ENCODE data around the gene TLK1. TPM values are rescaled to one million over a fixed set of nuclear protein-coding genes. Genes with fewer than 3 reads are reported as not detected.
"Not testable (repeated sequence)": the region's sequence is repeated elsewhere in the genome, so short reads cannot be mapped to it uniquely, and the experiment has no call there.

Gene TLK1
- total RNA-seq, 1 donor from 2014 or later, result 50.2 TPM

GRCh38 chr2:171095014-171095582 lies 65.6 kb downstream of the TLK1 start:
- H3K27ac Mint-ChIP-seq (ENCODE audit: unreplicated experiment), result no peak overlapping the region
- peaks cover 95% of the 10 kb centered on the region for H3K79me2 ChIP-seq (ENCODE audit: insufficient read depth, low read length)
- no peak overlapping the region for H3K9ac ChIP-seq (ENCODE audit: low read length)
- peaks cover 20% of the 10 kb centered on the region for H3K36me3 Mint-ChIP-seq (ENCODE audit: low read depth, unreplicated experiment)
- DNase-seq (ENCODE audit: low read depth) (no peak), FAIRE-seq (peak; percentile 59)
- TF ChIP-seq EZH2 (IDR thresholded peaks at IDR 0.05; ENCODE audit: insufficient read depth, low read length), result no peak
- TF ChIP-seq, protein P1, sequence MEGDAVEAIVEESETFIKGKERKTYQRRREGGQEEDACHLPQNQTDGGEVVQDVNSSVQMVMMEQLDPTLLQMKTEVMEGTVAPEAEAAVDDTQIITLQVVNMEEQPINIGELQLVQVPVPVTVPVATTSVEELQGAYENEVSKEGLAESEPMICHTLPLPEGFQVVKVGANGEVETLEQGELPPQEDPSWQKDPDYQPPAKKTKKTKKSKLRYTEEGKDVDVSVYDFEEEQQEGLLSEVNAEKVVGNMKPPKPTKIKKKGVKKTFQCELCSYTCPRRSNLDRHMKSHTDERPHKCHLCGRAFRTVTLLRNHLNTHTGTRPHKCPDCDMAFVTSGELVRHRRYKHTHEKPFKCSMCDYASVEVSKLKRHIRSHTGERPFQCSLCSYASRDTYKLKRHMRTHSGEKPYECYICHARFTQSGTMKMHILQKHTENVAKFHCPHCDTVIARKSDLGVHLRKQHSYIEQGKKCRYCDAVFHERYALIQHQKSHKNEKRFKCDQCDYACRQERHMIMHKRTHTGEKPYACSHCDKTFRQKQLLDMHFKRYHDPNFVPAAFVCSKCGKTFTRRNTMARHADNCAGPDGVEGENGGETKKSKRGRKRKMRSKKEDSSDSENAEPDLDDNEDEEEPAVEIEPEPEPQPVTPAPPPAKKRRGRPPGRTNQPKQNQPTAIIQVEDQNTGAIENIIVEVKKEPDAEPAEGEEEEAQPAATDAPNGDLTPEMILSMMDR (IDR thresholded peaks at IDR 0.05; ENCODE audit: insufficient read depth, low read depth, low read length), result no peak
- H2AFZ ChIP-seq (ENCODE audit: low read depth, low read length), result no peak overlapping the region
- H3K4me1 Mint-ChIP-seq (ENCODE audit: low read depth, unreplicated experiment), result peaks cover 8% of the 10 kb centered on the region
- no peaks in the 10 kb centered on the region for H3K4me1 ChIP-seq (ENCODE audit: insufficient read depth, low read length)
- H3K4me3 Mint-ChIP-seq (ENCODE audit: unreplicated experiment), result no peak overlapping the region
- no peaks in the 10 kb centered on the region for H3K9me3 ChIP-seq (ENCODE audit: insufficient read depth, low read depth, low read length)
- no peak overlapping the region for H3K4me2 ChIP-seq (ENCODE audit: low read length)
- H3K36me3 ChIP-seq (ENCODE audit: insufficient read depth, low read length), result no peaks in the 10 kb centered on the region
- H3K27me3 Mint-ChIP-seq (ENCODE audit: low read depth, unreplicated experiment), result no peaks in the 10 kb centered on the region
- H3K9me3 Mint-ChIP-seq (ENCODE audit: unreplicated experiment), result peaks cover 12% of the 10 kb centered on the region
- no peak overlapping the region for H3K27ac ChIP-seq (ENCODE audit: low read depth, low read length)
- no peak overlapping the region for H3K4me3 ChIP-seq (ENCODE audit: insufficient read depth, low read depth, low read length)
- peaks cover 49% of the 10 kb centered on the region for H4K20me1 ChIP-seq (ENCODE audit: insufficient read depth, low read length)
- no peaks in the 10 kb centered on the region for H3K27me3 ChIP-seq (ENCODE audit: insufficient read depth, low read length)

DNA sequence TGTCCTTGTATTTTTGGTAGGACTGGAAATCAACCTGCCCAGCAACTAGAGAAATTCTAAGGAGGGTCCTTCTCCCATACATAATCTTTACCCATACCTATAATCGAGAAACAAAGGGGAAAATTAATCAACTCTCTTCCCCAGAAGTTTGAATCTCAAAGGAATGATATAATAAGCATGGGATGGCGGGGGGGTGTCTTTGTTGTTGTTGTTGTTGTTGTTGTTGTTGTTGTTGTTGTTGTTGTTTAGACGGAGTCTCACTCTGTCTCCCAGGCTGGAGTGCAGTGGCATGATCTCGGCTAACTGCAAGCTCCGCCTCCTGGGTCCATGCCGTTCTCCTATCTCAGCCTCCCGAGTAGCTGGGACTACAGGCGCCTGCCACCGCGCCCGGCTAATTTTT lies 69.2 kb downstream of the TLK1 start:
- peaks cover 14% of the 10 kb centered on the region for H3K36me3 Mint-ChIP-seq (ENCODE audit: low read depth, unreplicated experiment)
- H2AFZ ChIP-seq (ENCODE audit: low read depth, low read length); H3K4me1 ChIP-seq (ENCODE audit: insufficient read depth, low read length); H3K27me3 Mint-ChIP-seq (ENCODE audit: low read depth, unreplicated experiment); H3K4me3 ChIP-seq (ENCODE audit: insufficient read depth, low read depth, low read length); FAIRE-seq; H3K9me3 Mint-ChIP-seq (ENCODE audit: unreplicated experiment); H3K4me2 ChIP-seq (ENCODE audit: low read length); H3K36me3 ChIP-seq (ENCODE audit: insufficient read depth, low read length); H3K27ac Mint-ChIP-seq (ENCODE audit: unreplicated experiment); H3K27ac ChIP-seq (ENCODE audit: low read depth, low read length); DNase-seq (ENCODE audit: low read depth); H3K9ac ChIP-seq (ENCODE audit: low read length); H3K27me3 ChIP-seq (ENCODE audit: insufficient read depth, low read length); H3K4me1 Mint-ChIP-seq (ENCODE audit: low read depth, unreplicated experiment); H3K9me3 ChIP-seq (ENCODE audit: insufficient read depth, low read depth, low read length); H3K4me3 Mint-ChIP-seq (ENCODE audit: unreplicated experiment): not testable (repeated sequence)
- Histone ChIP-seq H4K20me1 (ENCODE audit: insufficient read depth, low read length) (peaks cover 62% of the 10 kb centered on the region), H3K79me2 (ENCODE audit: insufficient read depth, low read length) (peaks cover 85% of the 10 kb centered on the region)

GRCh38 chr2:171089489-171089888 lies 71.2 kb downstream of the TLK1 start:
- Histone ChIP-seq H3K79me2 (ENCODE audit: insufficient read depth, low read length) (peaks cover 85% of the 10 kb centered on the region), H3K9me3 (ENCODE audit: insufficient read depth, low read depth, low read length) (no peaks in the 10 kb centered on the region), H3K4me1 (ENCODE audit: insufficient read depth, low read length) (peaks cover 3% of the 10 kb centered on the region), H2AFZ (ENCODE audit: low read depth, low read length) (no peak overlapping the region), H3K36me3 (ENCODE audit: insufficient read depth, low read length) (no peaks in the 10 kb centered on the region), H3K27me3 (ENCODE audit: insufficient read depth, low read length) (no peaks in the 10 kb centered on the region), H3K4me2 (ENCODE audit: low read length) (no peak overlapping the region), H3K27ac (ENCODE audit: low read depth, low read length) (no peak overlapping the region), H4K20me1 (ENCODE audit: insufficient read depth, low read length) (peaks cover 59% of the 10 kb centered on the region), H3K4me3 (ENCODE audit: insufficient read depth, low read depth, low read length) (no peak overlapping the region), H3K9ac (ENCODE audit: low read length) (no peak overlapping the region)
- DNase-seq (ENCODE audit: low read depth) (no peak), FAIRE-seq (no peak)
- H3K4me1 Mint-ChIP-seq (ENCODE audit: low read depth, unreplicated experiment), result peaks cover 12% of the 10 kb centered on the region
- H3K4me3 Mint-ChIP-seq (ENCODE audit: unreplicated experiment), result no peak overlapping the region
- no peaks in the 10 kb centered on the region for H3K27me3 Mint-ChIP-seq (ENCODE audit: low read depth, unreplicated experiment)
- H3K9me3 Mint-ChIP-seq (ENCODE audit: unreplicated experiment), result no peaks in the 10 kb centered on the region
- peaks cover 14% of the 10 kb centered on the region for H3K36me3 Mint-ChIP-seq (ENCODE audit: low read depth, unreplicated experiment)
- H3K27ac Mint-ChIP-seq (ENCODE audit: unreplicated experiment), result no peak overlapping the region
- TF ChIP-seq, protein P1 (IDR thresholded peaks at IDR 0.05; ENCODE audit: insufficient read depth, low read depth, low read length), result no peak
- TF ChIP-seq EZH2 (IDR thresholded peaks at IDR 0.05; ENCODE audit: insufficient read depth, low read length), result no peak

Data from astrocyte (in vitro differentiated cells and primary cell).